ENCODE results near the gene ITCH.

Gene ITCH

DNA sequence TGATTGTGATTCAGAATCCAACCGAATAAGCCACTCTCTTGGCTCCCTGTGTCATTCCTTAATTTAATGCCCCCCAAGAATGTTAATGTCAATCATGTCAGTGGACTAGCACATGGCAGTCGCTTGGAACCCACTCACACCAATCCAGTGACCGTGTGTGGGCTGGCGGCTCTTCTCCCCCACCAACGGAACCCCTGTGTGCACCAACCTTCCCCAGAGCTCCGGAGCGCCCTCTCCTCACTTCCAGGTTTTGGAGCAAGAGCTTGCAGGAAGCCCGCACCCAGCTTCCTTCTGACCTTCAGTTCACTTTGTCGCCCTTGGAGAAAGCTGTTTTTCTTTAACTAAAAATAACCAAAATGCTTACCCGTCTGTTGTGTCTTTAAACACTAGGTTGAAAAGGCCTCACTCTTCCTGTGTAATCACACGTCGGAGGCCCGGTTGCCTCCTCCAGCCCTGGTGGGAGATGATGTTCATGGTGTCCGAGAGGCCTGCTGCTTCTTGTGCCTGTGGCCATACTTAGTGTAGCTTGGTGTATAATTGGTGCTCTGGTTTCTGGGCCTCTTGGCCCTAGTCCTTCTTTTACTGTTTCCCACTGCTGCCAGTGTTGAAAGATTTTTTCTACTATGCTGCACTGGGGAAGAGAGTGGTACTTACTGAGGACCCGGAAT lies 177.7 kb downstream of the ITCH start:
- no peaks in the 10 kb centered on the region for H3K9me2 ChIP-seq (replicated peaks; ENCODE audit: insufficient read depth, low read length)
- H3K36me3 ChIP-seq (ENCODE audit: low read length) = peaks cover 2% of the 10 kb centered on the region; the same call in 1 of the 2 replicates

DNA sequence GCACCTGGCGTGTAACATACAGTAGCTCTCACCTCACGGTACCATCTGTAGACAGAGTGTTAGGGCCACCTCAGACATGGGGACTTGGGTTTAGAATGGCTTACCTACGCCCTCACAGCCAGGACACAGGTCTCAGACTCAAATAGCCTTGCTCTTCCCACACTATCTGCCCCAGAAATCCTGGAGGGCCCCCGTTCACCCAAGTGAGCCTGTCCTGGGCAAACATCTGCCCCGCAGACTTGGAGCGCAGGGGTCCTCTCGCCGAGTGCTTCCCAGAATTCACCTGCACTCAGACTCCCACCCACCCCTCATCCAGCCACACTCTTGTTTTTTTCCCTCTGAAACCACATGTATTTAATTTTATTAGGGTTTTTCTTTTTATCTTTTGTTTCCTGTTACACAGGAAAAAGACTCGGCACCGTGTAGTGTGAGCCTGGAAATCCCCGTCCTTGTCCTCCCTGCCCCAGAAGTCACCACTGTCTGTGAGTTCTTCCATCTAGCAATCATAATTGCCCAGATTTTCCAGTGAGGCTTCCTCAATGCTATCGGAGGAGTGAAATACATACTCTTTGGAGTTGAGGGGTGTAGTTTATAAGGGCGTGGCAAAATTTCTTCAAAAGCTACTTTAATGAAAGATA lies 178.3 kb downstream of the ITCH start:
- no peaks in the 10 kb centered on the region for H3K9me2 ChIP-seq (replicated peaks; ENCODE audit: insufficient read depth, low read length)
- H2AFZ ChIP-seq (ENCODE audit: low read depth, low read length, severe bottlenecking) = no peak overlapping the region
- H3K79me2 ChIP-seq (ENCODE audit: insufficient read depth, low read length) = no peaks in the 10 kb centered on the region
- H3K4me3 ChIP-seq (ENCODE audit: insufficient read depth, low read length, poor library complexity, severe bottlenecking) = no peak overlapping the region
- no peaks in the 10 kb centered on the region for H3K9me3 ChIP-seq (ENCODE audit: insufficient read depth, low read length)
- no peaks in the 10 kb centered on the region for H3K27me3 ChIP-seq (ENCODE audit: low read length)
- TF ChIP-seq EZH2phosphoT487 (conservative IDR thresholded peaks at IDR 0.05; ENCODE audit: low read length) = no peak
- TF ChIP-seq, protein P1, sequence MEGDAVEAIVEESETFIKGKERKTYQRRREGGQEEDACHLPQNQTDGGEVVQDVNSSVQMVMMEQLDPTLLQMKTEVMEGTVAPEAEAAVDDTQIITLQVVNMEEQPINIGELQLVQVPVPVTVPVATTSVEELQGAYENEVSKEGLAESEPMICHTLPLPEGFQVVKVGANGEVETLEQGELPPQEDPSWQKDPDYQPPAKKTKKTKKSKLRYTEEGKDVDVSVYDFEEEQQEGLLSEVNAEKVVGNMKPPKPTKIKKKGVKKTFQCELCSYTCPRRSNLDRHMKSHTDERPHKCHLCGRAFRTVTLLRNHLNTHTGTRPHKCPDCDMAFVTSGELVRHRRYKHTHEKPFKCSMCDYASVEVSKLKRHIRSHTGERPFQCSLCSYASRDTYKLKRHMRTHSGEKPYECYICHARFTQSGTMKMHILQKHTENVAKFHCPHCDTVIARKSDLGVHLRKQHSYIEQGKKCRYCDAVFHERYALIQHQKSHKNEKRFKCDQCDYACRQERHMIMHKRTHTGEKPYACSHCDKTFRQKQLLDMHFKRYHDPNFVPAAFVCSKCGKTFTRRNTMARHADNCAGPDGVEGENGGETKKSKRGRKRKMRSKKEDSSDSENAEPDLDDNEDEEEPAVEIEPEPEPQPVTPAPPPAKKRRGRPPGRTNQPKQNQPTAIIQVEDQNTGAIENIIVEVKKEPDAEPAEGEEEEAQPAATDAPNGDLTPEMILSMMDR (IDR thresholded peaks at IDR 0.05; ENCODE audit: insufficient read depth, low read length, poor library complexity, severe bottlenecking) = no peak
- H3K4me2 ChIP-seq (ENCODE audit: low read depth, low read length, poor library complexity, severe bottlenecking) = no peak overlapping the region
- peaks cover 2% of the 10 kb centered on the region; the same call in 1 of the 2 replicates for H3K36me3 ChIP-seq (ENCODE audit: low read length)
- H3K27ac ChIP-seq (ENCODE audit: low read depth, low read length) = no peak overlapping the region
- no peaks in the 10 kb centered on the region for H4K20me1 ChIP-seq (ENCODE audit: low read depth, low read length)
- no peak overlapping the region for H3K9ac ChIP-seq (ENCODE audit: low read length)
- H3F3A ChIP-seq (ENCODE audit: insufficient read depth) = no peaks in the 10 kb centered on the region

More for the DNA sequence above, 177.7 kb downstream of the ITCH start:
- no peak overlapping the region for H3K27ac ChIP-seq (ENCODE audit: low read depth, low read length)
- no peak overlapping the region for H3K4me3 ChIP-seq (ENCODE audit: insufficient read depth, low read length, poor library complexity, severe bottlenecking)
- no peaks in the 10 kb centered on the region for H4K20me1 ChIP-seq (ENCODE audit: low read depth, low read length)
- no peaks in the 10 kb centered on the region for H3F3A ChIP-seq (ENCODE audit: insufficient read depth)
- H3K9ac ChIP-seq (ENCODE audit: low read length) = no peak overlapping the region
- no peak overlapping the region for H2AFZ ChIP-seq (ENCODE audit: low read depth, low read length, severe bottlenecking)
- TF ChIP-seq EZH2phosphoT487 (conservative IDR thresholded peaks at IDR 0.05; ENCODE audit: low read length) = no peak
- TF ChIP-seq, protein P1 (IDR thresholded peaks at IDR 0.05; ENCODE audit: insufficient read depth, low read length, poor library complexity, severe bottlenecking) = no peak
- H3K9me3 ChIP-seq (ENCODE audit: insufficient read depth, low read length) = no peaks in the 10 kb centered on the region
- H3K27me3 ChIP-seq (ENCODE audit: low read length) = no peaks in the 10 kb centered on the region
- no peaks in the 10 kb centered on the region for H3K79me2 ChIP-seq (ENCODE audit: insufficient read depth, low read length)
- no peak overlapping the region for H3K4me2 ChIP-seq (ENCODE audit: low read depth, low read length, poor library complexity, severe bottlenecking)

DNA sequence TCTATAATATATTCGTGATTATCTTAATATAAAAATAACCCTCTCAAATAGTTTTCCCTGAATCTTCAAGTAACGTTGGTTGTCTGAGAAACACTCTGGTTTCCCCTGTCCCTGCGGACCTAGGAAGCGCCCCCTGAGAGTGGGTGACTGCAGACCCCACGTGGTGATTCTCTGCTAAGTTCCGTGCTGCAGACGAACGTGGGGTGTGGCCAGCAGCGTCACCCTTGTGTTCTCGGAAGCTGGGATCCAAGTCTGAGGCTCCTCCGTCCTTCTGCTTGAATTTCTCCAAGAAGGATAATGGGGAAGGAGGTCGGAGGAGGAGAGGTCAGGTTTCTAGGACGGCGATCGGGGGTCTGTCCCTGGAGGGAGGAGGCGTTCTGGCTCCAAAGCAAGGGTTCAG lies 178.8 kb downstream of the ITCH start:
- no peak overlapping the region for H3K4me3 ChIP-seq (ENCODE audit: insufficient read depth, low read length, poor library complexity, severe bottlenecking)
- H3K36me3 ChIP-seq (ENCODE audit: low read length) = peaks cover 2% of the 10 kb centered on the region; the same call in 1 of the 2 replicates
- no peaks in the 10 kb centered on the region for H3K9me2 ChIP-seq (replicated peaks; ENCODE audit: insufficient read depth, low read length)
- no peak overlapping the region for H3K9ac ChIP-seq (ENCODE audit: low read length)
- no peaks in the 10 kb centered on the region for H3K27me3 ChIP-seq (ENCODE audit: low read length)
- H3K9me3 ChIP-seq (ENCODE audit: insufficient read depth, low read length) = no peaks in the 10 kb centered on the region
- no peaks in the 10 kb centered on the region for H3K79me2 ChIP-seq (ENCODE audit: insufficient read depth, low read length)
- no peak overlapping the region for H3K27ac ChIP-seq (ENCODE audit: low read depth, low read length)
- H3K4me2 ChIP-seq (ENCODE audit: low read depth, low read length, poor library complexity, severe bottlenecking) = no peak overlapping the region
- H4K20me1 ChIP-seq (ENCODE audit: low read depth, low read length) = no peaks in the 10 kb centered on the region
- no peak overlapping the region for H2AFZ ChIP-seq (ENCODE audit: low read depth, low read length, severe bottlenecking)
- H3F3A ChIP-seq (ENCODE audit: insufficient read depth) = no peaks in the 10 kb centered on the region
- TF ChIP-seq, protein P1 (IDR thresholded peaks at IDR 0.05; ENCODE audit: insufficient read depth, low read length, poor library complexity, severe bottlenecking) = no peak
- TF ChIP-seq EZH2phosphoT487 (conservative IDR thresholded peaks at IDR 0.05; ENCODE audit: low read length) = no peak
